NOMO-1 treated with DMSO at 0.1 percent for 48 hours (cell line): ENCODE results near the gene TMEM26.

Experiments
- DNase-seq: peaks from one replicate; lab custom pipeline; 2025; ENCODE audit not compliant: unreplicated experiment; lab: John Stamatoyannopoulos, UW

TMEM26 gene

DNA sequence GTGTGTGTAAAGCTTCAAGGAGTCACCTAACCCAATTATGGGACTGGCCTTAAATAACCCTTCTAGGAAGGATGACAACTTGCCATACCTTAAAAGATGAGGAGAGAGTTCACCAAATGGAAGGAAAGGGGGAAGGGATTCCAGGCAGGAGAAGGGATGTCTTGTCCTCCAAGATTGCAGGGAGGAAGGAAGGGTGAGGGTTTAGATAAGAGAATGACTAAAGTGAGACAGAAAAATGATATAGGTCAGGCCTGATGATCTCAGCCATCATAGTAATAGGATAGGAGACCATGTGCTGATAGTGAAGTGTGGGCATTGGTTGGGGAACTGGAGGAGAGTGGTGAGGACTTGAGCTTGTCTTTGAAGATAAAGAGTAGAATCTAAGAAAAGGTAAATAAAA is 7.7 kb upstream of the TMEM26 start:
- DNase-seq = no peak

DNA sequence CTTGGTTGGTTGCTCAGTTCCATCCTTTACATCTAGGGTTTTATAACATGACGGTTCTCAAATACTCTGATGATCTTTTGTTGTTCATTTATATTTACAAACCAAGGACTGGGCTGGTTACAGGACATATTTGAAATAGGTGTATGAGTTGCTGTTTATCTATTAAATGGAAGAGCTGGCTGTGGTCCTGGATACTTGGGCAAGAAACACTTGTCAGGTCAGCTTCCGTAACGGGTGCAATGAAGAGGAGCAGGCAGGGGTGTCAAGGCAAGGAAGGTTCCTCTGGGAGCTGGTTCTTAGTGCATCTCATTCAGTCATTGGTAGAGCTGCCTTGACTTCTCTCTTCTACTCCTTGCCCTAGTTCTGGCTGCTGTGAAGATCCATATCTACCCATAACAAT is 4.8 kb upstream of the TMEM26 start:
- no peak for DNase-seq

DNA sequence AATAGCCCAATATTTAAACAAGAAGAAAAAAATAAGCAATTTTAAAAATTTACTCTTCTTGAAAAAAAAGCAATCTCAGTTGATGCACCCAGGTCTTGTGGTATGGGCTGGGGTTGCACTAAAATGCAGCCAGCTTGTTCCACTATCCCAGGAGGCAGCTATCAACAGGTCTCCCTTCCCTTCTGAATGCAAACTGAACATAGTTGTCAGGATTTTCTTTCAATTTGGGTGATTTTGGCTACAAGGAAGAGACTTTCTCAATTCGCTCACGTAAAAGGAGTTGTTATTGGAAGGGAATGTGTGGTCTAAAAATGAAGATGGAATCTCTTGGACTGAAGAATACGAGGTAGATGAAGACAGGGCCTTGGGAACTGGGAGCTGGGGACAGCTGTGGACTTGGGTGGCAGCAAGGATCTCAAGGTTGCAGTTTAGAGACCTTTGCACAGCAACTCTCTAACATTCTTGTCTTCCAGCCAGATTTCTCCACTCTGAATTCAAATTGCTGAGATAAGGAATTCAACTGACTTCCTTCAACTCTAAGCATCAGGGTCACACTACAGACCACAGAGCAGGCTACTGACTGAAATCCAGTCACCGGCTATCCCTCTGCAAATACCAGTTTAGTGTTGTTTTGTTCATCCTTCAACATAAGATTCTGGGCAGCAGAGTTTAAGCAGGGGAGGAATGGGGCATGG is 3.1 kb upstream of the TMEM26 start:
- DNase-seq = no peak

DNA sequence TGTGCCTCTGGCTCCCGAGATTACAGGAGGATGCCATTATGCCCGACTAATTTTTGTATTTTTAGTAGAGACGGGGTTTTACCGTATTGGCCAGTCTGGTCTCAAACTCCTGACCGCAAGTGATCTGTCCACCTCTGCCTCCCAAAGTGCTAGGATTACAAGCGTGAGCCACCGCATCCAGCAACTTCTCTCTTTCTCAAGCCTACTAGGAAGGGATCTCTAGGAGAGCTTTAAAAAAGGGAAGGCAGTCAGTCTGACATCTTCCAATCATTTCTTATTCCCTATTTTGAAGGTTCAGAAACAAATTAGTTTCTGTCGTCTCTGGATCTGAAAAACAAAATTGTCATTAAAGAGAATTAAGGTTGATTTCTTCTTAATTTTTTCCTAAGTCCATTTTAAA is 2.5 kb upstream of the TMEM26 start:
- DNase-seq = no peak

DNA sequence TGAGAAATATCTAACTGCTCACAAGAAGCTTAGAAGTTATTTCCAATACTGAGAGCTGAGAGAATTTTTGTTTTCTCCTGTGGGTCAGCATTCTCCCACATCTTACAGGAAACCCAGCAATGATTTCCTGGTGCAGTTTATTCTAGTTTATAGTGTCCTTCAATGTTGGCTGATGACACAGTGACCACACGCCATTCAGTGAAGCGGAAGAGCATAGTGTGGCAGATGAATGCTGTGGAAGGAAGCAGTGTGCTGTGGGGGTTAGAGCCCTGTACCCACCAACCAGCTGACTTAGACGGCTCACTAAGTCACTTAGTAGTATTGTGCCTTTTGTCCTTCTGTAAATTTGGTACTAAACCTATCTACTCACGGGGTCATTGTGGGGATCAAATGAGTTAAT is 1.4 kb upstream of the TMEM26 start:
- no peak for DNase-seq

DNA sequence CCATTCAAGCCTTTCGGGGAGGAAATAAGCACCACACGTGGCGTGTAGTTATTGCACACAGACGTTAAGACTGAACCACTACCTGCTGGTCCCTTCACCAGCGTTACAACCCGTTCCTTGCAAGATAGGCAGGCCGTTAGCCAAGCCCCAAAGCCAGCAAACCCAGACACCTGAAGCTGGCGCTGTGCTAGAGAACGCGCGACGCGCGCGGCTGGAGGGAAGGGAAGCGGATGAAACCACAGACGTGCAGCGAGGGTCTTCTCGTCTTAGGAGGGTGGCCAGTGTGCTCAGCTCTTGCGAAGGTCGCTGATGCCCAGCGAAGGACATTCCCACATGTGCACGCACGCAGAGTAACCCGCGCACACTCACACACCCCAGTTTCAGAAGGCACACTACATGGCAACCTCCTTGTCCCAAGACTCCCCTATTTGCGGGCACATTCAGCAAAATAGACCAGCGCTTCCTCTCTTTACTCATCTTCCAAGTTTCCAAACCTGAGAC is 980 bp downstream of the TMEM26 start:
- DNase-seq = no peak

DNA sequence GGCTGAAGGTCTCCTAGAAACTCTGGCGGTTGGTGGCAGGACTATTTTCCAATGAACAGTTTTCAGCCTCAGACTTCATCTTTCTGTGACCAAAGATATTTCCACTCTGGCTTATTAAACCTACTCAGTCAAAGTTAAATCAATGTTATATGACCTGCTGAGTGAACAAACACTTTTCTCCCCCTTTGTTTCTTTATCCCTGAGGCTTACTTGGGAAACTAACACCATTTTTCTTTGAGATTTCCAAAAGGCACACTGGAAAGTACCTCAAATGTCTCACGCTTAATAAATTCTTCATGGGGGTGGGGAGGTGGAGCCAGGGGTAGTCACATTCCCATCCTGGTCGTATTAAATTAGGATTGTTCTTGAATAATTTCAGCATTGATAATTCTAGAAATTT is 1.8 kb downstream of the TMEM26 start:
- DNase-seq = no peak

DNA sequence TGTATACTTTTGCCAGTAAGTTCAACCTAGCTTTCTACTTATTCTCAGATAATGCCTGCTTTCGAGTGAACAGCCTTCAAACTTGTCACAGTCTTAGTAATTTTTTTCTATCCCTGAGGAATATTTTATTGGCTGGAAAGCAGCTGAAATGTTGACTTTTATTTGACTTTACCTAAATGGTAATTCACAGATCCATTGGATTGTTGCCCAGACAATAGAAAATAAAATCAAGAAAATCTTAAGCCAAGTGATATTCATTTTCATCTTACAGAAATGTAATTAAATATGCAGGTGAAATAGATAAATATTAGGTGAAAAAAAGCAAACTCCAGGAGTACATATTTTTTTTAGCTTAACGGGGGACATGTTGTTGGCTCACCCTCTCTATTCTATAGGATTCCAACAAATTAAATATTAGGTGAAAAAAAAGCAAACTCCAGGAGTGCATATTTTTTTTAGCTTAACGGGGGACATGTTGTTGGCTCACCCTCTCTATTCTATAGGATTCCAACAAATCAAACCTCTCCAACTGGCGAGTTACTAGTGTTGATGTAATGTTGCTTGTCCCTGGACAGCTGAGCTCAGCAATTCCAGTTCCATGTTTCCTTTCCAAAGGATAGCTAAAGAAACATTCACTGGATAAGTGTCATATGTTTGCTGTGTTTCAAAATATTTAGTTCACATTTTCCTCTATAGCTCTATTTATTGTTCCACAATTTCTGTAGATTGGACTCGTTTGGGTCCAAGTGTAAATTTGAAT is 4.2 kb downstream of the TMEM26 start:
- no peak for DNase-seq

DNA sequence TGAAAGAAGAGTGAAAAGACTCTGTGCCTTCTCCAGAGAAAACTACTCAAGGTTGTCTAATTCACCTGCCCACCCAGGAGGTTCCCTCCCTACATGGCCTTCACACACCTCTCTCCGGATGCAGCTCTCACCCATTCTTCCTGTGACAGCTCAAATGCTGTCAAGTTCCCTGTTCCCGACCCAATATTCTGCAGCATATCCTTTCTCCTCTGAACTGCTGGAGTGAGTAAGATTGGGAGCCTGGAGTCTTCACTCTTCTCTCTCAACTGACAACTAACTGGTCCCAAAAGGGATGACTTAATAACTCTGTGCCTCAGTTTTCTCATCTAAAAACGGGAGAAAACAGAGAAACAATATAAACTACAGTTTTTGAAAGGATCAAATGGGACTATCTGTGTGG is 5.1 kb downstream of the TMEM26 start:
- no peak for DNase-seq

DNA sequence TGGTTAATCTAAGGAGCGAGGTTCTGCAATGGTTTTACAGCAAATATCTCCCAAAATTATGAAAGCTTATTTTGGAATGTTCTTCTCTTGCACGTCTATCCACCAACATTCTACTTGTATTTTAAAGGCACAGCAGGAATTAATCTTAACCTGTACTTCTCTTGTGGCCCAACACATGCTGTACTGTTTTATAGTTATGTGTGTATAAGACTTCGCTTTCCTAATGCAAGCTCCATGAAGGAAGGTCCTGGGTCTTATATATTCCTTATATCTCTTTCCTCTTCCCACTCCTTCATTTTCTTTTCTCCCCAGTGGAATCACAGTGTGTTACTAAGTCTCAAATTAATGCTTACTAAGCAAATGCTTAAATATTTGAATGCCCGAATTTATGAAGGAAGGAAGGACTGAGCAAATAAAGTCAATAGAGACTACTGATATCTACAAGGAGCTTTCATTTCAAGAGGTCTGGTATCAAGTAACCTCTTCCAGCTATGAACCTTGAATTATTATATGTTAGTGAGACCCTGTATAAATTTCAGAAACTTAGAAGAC is 14.0 kb downstream of the TMEM26 start:
- DNase-seq = no peak

DNA sequence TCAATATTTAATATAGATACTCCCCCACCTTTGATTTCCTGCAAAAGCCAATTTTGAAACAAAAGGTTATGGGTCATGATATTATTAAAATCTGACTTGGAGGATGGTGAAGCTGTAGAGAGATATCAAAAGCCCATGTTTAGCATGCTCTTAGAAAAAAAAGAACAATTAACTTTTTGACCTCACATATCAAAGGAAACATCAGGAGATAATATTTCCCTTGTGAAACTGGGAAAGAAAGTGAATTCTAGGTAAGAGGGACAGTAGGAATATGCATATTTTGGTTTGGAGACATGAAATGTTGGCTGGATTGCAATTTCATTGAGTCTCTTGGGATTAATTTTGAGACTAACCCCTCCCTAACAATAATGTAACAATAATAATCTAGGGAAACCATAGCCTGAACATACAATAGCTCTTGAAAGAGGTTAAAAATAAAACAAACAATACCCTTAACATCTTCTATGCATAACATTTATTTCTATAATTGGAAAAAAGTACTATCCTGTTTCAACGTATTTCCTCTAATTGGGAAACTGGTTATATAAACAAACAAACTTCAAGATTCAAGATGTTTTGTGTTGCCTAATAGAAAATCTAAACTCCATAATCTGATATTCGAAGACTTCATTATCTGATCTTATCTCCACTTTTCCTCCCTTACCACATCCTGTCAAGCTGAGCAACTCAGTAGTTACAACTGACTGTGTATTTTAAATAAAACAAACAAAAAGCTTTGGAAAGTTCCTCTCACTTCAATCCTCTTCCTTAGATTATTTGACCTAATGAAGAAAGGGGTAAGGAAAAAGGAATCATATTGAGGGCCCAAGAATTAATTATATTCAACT is 14.8 kb downstream of the TMEM26 start:
- no peak for DNase-seq

DNA sequence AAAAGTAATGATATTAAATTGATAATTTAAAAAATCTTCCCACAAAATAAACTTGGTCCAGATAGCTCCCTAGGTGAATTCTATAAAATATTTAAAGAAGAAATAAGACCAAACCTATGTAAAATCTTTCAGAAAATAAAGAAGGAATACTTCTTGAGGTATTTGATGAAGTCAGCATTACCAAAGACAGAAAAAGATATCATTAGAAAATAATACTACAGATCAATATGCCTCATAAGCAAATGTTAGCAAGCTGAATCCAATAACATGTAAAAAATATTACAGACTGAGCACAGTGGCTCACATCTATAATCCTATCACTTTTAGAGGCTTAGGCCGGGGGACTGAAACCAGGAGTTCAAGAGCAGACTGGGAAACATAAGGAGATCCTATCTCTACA is 30.0 kb downstream of the TMEM26 start:
- no peak for DNase-seq

DNA sequence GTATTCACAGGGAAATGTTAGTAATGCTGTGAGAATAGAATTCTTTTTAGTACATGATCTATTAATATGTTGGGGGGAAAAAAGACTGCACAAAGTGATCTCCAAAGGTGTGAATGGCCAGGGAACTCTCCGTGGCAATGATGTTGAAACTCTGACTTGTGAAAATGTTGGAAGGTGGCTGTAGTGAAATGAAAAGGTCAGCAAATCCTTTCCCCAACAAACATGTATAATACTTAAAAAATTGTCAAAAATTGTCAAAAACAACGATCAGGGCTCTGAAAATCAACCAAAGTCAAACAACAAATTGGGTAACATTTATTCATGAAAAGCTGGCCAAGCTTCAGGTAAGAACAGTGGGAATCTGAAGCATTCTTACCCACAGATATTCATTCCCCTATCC is 35.5 kb downstream of the TMEM26 start:
- no peak for DNase-seq

DNA sequence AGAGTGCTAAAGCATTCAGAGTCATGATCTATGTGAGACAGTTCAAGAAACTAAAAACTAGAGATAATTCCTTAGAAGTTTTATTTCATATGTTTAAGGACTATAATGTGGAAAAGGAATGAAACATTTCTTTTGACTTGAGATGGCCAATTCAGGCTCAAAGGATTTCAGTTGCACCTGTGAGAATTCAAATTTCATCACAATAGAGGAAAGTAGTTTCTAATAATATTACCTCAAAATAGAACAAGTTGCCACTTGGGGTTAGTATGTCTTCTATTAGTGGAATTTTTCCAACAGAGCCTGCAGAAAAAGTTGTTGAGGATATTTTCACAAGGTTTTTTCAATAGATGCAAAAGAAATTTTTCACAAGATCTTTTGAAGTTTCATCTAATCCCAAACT is 37.4 kb downstream of the TMEM26 start:
- no peak for DNase-seq

DNA sequence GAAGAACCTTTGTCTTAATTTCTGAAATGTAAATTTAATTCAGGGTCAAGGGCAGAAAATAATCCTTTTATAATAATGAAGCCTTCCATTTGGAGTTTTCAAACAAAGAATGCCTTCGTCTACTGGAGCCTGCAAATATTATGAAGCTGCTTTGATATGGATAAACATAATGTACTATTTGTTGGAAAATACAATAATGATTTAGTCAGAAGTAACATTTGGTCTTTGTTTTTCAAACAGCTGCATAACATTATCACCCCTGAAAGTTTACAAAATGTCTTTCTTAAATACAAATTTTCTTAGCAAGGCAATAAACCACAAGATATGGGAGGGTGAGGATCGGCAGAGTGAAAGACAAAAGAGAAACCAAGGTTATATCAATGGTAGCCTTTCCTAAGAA is 41.5 kb downstream of the TMEM26 start:
- DNase-seq = no peak

DNA sequence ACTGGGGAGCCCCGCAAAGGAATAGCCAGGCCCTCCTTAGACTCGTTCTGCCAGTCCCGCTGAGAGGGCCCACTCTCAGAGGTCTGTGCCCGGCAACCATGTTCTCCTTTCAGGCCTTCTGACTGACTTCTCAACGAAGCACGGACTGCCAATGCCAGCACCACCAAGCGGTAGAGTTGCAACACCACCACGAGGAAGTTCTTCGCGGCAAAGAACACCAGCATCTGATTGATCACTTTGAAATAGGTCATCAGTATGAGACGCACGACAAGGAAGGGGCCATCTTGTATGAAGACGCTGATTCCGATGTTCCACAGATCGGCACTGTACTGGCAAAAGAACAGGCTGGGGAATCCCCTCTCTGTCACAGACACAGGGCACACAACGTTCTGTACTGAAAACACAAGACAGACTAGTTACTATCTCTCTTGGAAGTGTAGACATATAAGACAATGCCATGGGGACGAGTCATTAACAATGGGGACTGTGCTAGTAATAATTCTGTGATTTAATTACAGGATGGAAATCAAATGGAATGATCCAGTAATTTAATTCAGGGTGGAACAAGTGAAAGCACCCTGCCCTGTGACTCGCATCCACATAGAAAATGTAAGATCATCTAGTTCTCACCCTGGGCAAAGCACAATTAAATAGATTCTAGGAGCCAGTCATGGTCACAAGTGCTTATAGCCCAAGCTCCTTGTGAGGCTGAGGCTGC is 42.7 kb downstream of the TMEM26 start:
- no peak for DNase-seq

DNA sequence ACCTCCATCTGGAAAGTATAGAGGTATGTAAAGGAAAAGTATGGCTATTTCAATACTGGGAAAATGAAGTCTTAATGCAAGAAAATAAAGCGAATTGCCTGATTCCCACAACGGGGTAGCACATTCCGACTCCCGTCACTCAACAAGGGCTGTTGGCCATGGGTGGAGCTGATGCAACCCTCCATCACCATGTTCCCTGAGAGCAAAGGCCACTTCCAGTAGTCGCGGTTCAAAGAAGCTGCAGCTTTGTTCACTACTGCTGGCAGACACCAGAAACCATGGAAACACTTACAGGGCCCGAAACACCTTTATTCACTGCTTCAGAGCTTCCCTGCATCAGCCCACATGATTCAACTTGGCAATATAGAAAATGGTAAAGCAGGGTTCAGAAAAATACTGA is 44.0 kb downstream of the TMEM26 start:
- no peak for DNase-seq

DNA sequence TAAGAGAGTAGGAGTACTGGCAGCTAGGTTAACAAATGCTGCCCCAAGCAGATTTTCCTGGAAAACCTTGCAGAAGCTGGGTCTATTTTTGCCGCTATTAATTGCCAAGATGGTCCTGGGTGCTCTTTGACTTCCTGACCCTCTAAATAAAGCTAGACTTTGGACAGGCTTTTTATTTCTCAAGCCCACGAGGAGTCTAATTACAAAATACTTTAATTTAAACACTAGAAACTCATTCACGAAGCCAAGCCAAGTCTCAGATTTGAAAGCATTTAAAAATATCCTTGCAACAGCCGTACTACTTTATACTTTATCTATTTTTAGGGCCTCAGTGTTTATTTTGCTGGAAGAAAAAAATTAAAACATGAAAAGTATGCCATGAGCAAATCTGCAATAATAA is 45.1 kb downstream of the TMEM26 start:
- DNase-seq = no peak

DNA sequence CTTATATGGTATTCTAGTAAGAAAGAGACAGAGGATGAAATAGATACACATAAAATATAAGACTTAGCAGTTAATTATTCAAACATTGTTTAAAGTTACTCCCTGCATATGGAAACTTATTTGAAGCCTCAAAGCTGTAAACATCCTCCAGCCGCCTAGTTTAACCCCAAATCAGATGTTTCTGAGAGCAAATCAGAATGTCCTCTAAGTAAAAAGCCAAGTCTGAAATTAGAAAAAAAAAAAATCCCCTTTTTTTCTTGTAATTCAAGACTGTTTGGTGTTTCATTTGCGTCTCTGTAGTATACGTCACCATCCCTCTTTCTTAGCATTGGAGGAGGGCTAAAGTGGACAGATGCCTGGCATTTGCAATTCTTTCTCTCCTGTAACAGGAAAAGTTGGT is 46.4 kb downstream of the TMEM26 start:
- no peak for DNase-seq

DNA sequence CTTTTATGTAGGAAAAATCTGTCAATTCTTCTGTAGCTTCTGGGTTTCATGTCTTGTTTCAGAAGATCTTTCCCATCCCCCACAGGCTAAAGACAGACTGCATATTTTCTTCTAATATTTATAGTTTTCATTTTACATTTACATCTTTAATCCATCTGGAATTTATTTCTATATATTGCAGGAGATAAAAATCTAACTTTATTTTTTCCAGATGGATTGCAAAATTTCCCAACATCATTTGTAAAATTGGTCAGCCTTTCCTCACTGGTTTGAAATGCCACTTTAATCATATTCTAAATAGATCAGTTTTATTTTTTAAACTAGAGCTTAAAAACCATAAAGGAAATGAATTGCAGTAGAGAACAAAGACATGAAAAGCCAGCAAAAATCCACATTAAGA is 46.9 kb downstream of the TMEM26 start:
- DNase-seq = no peak

DNA sequence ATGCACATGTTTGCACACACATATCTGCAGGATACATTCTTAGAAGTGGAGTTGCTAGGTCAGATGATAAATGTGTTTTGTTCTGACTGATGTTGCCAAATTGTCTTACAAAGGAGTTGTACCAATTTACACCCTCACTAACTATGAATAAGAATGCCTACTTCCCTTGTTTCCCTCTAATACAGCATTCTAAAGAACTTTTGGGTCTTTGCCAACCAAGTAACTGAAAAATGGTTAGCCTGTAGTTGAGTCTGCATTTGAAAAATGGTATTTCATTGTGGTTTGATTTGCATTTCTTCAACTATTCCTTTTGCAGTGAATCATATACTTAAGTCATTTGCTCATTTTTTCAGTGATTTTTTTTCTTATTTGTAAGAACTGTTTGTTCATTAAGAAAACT is 48.4 kb downstream of the TMEM26 start:
- no peak for DNase-seq
